ENCODE results near the gene ACP1. TPM values are rescaled to one million over a fixed set of nuclear protein-coding genes. Genes with fewer than 3 reads are reported as not detected.

ACP1 gene
- total RNA-seq, 1 experiment from 2014 or later, result 90.9 TPM

DNA sequence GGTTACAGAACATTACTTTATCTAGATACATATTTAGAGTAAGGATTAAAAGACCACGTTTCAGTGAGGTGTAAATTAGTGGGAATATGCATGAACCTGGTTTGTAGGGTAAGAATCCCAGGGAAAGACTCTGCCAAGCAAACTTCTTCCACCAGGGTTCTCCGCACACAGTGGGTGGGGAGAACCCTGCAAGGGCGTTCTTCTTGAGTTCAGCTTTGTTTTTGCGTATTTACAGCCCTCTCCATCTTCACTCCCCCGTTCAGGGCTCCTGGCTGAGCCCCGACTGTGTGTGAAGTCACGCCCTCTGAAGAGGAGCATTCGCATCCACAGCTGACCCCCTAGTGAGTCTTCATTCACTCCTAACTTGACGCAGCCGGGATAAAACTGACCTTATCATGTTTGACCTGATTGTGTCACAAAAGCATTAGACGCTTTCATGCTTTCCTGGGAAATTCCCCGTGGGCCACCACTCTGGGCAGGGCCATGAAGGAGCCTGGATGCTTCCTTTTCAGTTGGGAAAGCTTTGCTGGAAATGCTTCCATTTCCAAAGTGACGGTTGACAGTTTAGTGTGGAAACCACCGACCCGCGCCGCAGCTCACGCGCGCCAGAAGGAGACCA, 22.1 kb downstream of the ACP1 start:
- in situ Hi-C loops (cut with HindIII; ENCODE audit: low pct_unique_long_range_greater_than_20kb, low sequenced_read_pairs), result no loop called here
- H3K4me3 ChIP-seq (ENCODE audit: low read depth in 2 of 2, low read length in 2 of 2), result no peak overlapping the region
- ATAC-seq, result no peak

DNA sequence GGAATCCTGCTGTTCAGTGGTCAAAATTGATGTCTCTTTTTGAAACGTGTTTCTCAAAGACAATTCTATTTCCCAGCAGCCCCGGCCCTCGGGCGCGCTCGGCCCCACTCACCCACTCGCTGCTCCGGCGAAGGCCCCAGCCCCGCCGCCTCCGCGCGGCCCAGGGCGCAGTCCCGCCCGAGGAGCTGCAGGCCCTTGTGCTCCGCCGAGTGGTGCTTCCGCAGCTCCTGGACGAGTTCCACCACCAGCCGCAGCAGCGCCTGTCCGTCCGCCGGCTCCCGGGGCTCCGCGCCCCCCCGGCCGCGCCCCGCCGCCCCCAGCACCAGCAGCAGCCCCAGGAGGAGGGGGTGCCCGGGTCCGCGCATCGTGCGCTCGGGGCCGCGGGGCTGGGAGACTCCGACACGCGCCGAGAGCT, 22.7 kb downstream of the ACP1 start:
- peaks cover 16% of the 10 kb centered on the region for H3K27me3 ChIP-seq (ENCODE audit: control insufficient read depth, insufficient read depth, low read length)
- H3K4me3 ChIP-seq (ENCODE audit: low read depth in 2 of 2, low read length in 2 of 2), result no peak overlapping the region; a peak in 1 of 4 replicates
- H3K36me3 ChIP-seq (ENCODE audit: control insufficient read depth, insufficient read depth, low read length), result no peaks in the 10 kb centered on the region
- H3K9me3 ChIP-seq (ENCODE audit: control insufficient read depth, insufficient read depth, low read depth, low read length), result no peaks in the 10 kb centered on the region
- ATAC-seq (no peak), DNase-seq (ENCODE audit: low read depth, low spot score) (no peak)
- no peak overlapping the region for H3K27ac ChIP-seq (ENCODE audit: low read length)
- H3K4me1 ChIP-seq (ENCODE audit: control insufficient read depth, insufficient read depth, low read length), result no peaks in the 10 kb centered on the region; the same call in none of the 2 replicates
- CTCF ChIA-PET, result interaction anchor here (0.7 kb wide), 1 partner anchor 77 kb away, joined by 9 read pairs; no protein-coding TSS in a partner anchor
- no TSS peak for BruUV-seq (replicated peaks)
- intact Hi-C loops (cut with micrococcal nuclease; ENCODE audit: unreplicated experiment) (no loop called here), in situ Hi-C loops (cut with HindIII; ENCODE audit: low pct_unique_long_range_greater_than_20kb, low sequenced_read_pairs) (no loop called here)
- POLR2A ChIA-PET, result interaction anchor here (0.7 kb wide), 1 partner anchor 215 kb away, joined by 4 read pairs; no protein-coding TSS in a partner anchor
- no peak for TF ChIP-seq TCF7L2 (IDR thresholded peaks at IDR 0.05; ENCODE audit: low read depth, low read length)
- no peak for TF ChIP-seq POLR2AphosphoS5 (IDR thresholded peaks at IDR 0.05; ENCODE audit: low read depth, low read length)
- TF ChIP-seq, protein P1, sequence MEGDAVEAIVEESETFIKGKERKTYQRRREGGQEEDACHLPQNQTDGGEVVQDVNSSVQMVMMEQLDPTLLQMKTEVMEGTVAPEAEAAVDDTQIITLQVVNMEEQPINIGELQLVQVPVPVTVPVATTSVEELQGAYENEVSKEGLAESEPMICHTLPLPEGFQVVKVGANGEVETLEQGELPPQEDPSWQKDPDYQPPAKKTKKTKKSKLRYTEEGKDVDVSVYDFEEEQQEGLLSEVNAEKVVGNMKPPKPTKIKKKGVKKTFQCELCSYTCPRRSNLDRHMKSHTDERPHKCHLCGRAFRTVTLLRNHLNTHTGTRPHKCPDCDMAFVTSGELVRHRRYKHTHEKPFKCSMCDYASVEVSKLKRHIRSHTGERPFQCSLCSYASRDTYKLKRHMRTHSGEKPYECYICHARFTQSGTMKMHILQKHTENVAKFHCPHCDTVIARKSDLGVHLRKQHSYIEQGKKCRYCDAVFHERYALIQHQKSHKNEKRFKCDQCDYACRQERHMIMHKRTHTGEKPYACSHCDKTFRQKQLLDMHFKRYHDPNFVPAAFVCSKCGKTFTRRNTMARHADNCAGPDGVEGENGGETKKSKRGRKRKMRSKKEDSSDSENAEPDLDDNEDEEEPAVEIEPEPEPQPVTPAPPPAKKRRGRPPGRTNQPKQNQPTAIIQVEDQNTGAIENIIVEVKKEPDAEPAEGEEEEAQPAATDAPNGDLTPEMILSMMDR (IDR thresholded peaks at IDR 0.05), result no peak
- TF ChIP-seq SIN3A (IDR thresholded peaks at IDR 0.05; ENCODE audit: borderline replicate concordance, insufficient read depth, low read depth, low read length), result no peak
- TF ChIP-seq, protein P2, sequence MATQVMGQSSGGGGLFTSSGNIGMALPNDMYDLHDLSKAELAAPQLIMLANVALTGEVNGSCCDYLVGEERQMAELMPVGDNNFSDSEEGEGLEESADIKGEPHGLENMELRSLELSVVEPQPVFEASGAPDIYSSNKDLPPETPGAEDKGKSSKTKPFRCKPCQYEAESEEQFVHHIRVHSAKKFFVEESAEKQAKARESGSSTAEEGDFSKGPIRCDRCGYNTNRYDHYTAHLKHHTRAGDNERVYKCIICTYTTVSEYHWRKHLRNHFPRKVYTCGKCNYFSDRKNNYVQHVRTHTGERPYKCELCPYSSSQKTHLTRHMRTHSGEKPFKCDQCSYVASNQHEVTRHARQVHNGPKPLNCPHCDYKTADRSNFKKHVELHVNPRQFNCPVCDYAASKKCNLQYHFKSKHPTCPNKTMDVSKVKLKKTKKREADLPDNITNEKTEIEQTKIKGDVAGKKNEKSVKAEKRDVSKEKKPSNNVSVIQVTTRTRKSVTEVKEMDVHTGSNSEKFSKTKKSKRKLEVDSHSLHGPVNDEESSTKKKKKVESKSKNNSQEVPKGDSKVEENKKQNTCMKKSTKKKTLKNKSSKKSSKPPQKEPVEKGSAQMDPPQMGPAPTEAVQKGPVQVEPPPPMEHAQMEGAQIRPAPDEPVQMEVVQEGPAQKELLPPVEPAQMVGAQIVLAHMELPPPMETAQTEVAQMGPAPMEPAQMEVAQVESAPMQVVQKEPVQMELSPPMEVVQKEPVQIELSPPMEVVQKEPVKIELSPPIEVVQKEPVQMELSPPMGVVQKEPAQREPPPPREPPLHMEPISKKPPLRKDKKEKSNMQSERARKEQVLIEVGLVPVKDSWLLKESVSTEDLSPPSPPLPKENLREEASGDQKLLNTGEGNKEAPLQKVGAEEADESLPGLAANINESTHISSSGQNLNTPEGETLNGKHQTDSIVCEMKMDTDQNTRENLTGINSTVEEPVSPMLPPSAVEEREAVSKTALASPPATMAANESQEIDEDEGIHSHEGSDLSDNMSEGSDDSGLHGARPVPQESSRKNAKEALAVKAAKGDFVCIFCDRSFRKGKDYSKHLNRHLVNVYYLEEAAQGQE (IDR thresholded peaks at IDR 0.05; ENCODE audit: insufficient read depth in 1 of 2, low read depth in 2 of 2, low read length in 1 of 2), result no peak

More for the DNA sequence above, 22.1 kb downstream of the ACP1 start:
- ChIA-PET CTCF (no interaction called here), POLR2A (no interaction called here)
- H3K4me1 ChIP-seq (ENCODE audit: control insufficient read depth, insufficient read depth, low read length), result no peaks in the 10 kb centered on the region; the same call in none of the 2 replicates
- no peak overlapping the region for H3K27ac ChIP-seq (ENCODE audit: low read length)
- no peaks in the 10 kb centered on the region for H3K9me3 ChIP-seq (ENCODE audit: control insufficient read depth, insufficient read depth, low read depth, low read length)
- intact Hi-C loops (cut with micrococcal nuclease; ENCODE audit: unreplicated experiment), result no loop called here
- no peaks in the 10 kb centered on the region for H3K36me3 ChIP-seq (ENCODE audit: control insufficient read depth, insufficient read depth, low read length)
- no peak for DNase-seq (ENCODE audit: low read depth, low spot score)
- BruUV-seq (replicated peaks), result no TSS peak
- H3K27me3 ChIP-seq (ENCODE audit: control insufficient read depth, insufficient read depth, low read length), result peaks cover 16% of the 10 kb centered on the region
- TF ChIP-seq SIN3A (IDR thresholded peaks at IDR 0.05; ENCODE audit: borderline replicate concordance, insufficient read depth, low read depth, low read length) (no peak), TCF7L2 (IDR thresholded peaks at IDR 0.05; ENCODE audit: low read depth, low read length) (no peak)
- TF ChIP-seq, protein P2 (IDR thresholded peaks at IDR 0.05; ENCODE audit: insufficient read depth in 1 of 2, low read depth in 2 of 2, low read length in 1 of 2), result no peak

All from Panc1 (cell line).